ENCODE data around the gene SP3.
A peak's percentile ranks its signal among the peaks of the same experiment; 100 is the strongest.

The SP3 gene

DNA sequence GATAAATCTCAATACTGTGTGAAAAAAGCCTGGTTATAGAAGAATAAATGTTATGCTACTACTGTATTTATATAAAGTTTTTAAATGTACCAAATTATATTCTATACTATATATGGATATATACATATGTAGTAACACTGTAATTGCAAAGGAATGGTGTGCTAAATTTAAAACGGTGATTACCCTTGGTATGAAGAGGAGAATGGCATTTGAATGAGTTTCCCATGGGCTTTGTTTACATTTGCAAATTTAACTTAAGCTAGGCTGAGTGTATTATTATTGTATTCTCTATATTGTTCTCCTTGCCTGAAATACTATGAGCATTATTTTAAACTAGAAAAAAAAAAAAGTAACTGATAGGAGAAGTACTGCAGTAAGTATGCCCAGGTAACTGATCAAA is 4.7 kb upstream of the SP3 start:
- no peak for DNase-seq (ENCODE audit: low read depth in 2 of 3, low spot score in 1 of 3)

DNA sequence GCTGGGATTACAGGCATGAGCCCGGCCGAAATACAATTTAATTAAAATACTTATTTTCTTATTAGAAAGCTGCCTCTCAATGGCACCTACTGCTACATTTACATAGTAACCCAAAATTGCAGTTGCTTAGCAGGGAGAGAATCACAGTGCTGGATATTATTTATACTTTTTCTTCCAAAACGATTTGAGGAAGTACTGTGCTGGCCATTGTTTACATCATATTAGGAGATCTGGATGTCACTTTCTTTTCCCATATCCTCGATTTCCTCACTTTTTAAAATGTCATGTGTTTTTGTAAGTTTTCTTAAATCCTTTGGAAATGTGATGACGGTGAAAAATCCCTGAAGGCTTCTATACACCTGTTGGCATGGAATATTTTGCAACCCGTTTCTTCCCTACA is 3.4 kb upstream of the SP3 start:
- DNase-seq (ENCODE audit: low read depth in 2 of 3, low spot score in 1 of 3), result no peak

DNA sequence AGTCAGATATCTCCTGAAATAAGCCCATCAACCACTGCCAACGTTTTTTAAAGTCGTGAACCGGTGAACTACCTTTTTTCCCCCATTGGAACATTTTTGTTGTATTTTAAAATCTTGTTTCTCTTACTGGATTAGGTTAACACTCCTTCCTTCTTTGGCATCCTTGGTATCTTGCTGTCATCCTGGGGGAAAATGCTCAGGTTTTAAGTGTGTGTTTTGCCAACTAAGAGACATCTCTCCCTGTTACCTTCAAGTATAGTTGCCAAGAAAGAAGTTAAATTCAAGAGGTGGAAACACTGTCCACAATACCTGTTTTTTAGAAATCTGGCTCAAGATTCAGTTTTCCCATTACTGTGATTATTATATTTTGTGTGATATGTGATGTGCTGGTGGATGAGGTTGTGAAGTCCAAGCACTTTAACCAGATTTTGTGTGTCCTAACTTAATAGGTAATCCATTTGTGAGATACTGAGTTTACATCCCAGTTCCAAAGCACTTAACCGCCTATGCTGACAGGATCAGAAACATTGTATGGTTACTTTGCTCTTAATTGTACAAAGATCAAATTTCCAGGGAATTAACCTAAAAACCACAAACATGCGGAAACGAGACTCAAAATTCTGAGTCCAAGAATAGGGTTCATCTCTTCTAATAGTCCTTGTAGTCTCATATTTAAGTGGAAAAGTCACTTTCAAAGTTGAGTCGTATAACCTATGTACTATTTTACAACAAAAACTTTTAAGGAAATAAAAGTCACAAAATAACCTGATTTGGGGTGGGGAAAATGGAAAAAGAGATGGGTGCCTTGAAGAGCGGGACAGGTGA is 1.3 kb upstream of the SP3 start:
- no peak for DNase-seq (ENCODE audit: low read depth in 2 of 3, low spot score in 1 of 3)

DNA sequence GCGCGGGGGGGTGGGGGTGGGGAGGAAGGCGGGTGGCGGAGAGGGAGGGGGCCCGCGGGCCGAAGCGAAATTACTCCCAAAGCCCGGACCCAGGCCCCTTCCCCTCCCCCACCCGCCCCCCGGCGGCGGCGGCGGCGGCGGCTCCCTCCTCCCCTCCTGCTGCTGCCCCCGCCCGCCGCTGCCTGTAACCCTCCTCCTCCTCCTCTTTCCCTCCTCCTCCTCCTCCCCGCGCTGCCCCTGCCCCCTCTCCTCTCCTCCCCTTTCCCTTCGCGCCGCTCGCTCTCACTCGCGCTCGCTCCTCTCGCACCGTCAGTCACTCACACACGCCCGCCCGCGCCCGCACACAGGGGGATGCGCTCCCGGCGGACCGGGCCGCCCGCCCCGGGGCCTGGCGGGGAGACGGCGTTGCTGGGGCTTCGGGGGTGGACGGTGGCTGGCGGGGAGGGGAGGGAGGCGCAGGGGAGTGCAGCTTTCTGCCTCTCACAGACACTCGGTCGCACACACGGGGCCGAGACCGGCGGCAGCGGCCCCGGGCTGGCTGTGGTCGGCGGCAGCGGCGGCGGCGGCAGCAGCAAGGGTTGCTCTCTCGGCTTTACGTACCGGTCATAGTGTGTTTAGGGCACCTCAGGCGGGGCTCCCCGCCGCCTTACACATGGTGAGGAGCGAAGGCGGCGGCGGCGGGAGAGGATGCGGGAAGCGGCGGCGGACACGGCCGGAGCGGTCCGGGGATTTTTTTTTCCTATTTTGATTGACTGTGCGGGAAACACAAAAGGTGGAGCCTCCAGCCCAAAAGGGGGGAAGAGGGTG is 405 bp downstream of the SP3 start:
- DNase-seq (ENCODE audit: low read depth in 2 of 3, low spot score in 1 of 3), result peak; percentile 62 to 84 (median 73)

DNA sequence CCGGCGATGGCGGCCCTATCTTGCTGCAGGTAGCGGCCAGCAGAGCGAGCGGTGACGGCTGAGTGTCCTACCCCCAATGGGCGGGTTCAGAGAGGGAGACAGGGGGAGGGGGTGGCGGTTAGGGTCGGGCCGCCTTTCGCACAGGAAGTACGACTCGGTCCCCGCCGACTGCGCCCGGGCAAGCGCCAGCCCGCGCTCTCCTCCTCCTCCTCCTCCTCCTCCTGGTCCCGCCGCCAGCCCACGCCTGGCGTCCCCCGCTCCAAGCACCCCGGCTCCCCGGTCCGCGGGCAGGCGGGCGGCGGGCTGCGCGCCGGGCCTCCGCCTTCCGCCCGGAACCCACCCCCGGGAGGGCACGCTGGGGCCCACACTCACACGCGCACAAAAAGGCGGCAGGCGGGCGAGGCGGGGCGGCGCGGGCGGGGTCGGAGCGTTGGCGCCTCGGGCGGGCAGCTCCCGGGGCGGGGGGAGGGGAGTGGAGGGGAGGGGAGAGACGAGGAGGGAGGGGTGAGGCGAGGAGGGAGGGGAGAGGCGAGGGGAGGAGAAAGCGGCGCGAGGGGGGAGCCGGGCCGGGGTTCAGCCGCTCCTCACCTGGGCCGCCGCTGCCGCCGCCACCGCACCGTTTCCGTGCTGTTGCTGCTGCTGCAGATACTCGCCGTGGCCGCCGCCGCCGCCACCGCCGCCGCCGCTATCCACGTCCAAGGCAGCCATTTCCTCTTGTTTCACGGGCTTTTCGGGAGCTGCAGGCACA is 1.2 kb downstream of the SP3 start:
- peak; percentile 87 to 90 (median 87) for DNase-seq (ENCODE audit: low read depth in 2 of 3, low spot score in 1 of 3)

DNA sequence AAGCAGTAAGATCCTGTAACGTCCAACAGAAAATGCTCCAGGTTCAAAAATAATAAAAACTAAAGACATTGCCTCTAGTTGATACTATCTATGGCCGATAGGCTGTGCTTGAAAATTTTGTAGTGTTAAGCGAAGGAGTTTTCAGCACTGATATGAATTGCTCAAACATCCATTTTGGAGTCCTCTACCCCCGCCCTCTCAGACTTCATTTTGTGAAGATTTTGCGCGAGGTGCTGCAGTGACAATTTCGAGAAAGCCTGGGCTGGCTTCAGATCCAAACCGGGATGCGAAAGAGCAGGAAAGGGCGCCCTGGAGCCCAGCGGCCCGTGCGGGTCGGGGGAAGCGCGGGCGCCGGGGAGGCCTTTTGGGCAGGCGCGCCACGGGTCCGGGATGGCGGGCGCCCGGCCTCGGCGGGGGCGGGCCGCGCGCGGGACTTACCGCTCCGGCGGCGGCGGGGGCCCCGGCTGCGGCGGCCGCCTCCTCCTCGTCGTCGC is 1.8 kb downstream of the SP3 start:
- peak; percentile 41 to 57 (median 56) for DNase-seq (ENCODE audit: low read depth in 2 of 3, low spot score in 1 of 3)

DNA sequence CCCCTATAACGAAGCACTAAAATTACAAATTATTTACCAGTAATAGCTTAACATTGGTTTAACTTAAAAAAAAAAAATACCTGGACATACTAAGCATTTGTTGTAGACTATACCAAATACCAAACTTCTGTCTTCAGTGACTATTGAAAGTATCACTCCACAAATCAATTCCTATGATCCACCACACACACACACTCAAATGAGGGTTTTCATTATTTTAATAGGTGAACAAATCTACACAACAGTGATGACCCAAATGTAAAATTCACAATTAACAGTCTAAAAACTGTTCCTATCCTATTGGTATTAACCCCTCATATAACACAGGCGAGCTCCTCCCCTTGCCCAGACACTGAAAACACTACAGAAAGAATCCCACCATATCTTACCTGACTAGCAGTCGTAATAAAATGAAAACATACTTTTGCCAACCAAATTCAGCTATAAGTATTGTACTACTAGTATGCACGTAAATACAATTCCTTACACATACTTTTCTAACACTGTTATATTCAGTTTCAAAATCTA is 2.5 kb downstream of the SP3 start:
- no peak for DNase-seq (ENCODE audit: low read depth in 2 of 3, low spot score in 1 of 3)

DNA sequence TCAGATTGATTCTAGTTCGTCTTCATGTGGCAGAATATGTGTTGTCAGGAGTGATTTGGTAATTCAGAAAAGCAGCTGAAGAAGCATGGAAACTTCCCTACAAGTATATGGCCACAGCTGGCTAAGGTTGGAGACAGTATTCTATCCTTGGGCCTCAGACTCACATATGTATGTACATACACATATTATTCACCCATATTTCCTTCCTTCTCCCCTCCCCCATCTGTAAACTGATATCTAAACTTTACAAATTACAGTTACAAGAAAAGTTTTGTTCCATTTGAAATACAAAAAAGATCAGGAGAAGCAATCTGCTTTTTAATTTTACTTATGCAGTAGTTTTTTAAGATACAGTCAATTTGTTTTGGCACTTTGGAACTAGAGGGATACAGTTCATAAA is 3.1 kb downstream of the SP3 start:
- DNase-seq (ENCODE audit: low read depth in 2 of 3, low spot score in 1 of 3), result no peak

DNA sequence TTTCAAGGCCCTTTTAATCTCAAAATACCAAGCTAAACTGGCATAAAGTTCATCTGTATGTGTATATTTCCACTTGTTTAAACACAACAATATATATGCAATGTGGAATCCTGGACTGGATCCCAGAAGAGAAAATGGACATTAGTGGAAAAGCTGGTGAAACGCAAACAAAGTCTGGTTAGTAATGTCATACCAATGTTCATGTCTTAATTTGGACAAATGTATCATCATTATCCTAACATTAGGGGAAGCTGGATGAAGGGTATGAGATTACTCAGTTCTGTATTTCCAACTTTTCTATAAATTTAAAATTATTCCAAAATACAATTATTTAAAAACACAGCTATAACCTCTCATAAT is 3.8 kb downstream of the SP3 start:
- no peak for DNase-seq (ENCODE audit: low read depth in 2 of 3, low spot score in 1 of 3)

DNA sequence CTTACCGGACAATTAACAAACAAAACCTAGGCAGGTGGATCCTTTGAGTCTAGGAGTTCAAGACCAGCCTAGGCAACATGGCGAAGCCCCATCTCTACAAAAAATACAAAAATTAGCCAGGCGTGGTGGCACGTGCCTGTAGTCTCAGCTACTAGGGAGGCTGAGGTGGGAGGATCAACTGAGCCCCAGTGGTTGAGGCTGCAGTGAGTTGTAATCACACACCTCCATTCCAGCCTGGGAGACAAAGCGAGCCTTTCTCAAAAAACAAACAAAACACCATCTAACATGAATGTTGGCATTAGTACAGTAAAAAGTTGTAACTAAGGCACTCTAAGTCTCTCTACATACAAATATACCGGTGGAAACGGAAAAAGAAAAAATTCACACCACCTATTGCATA is 5.3 kb downstream of the SP3 start:
- DNase-seq (ENCODE audit: low read depth in 2 of 3, low spot score in 1 of 3), result no peak

DNA sequence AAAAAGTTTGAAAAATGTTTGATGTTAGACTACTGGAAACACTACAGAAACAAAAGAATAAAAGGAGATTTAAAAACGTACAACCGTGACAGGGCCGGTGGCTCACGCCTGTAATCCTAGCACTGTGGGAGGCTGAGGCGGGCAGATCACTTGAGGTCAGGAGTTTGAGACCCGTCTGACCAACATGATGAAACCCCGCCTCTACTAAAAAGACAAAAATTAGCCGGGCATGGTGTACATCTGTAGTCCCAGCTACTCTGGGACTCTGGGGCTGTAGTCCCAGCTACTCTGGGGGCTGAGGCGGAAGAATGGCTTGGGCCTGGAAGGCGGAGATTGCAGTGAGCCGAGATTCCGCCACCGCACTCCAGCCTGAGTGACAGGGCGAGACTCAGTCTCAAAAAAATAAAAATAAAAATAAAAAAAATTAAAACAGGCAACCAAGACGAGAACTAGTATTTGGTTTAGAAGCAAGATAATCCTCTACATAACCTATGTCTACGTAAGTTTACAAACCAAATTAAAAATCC is 5.8 kb downstream of the SP3 start:
- no peak for DNase-seq (ENCODE audit: low read depth in 2 of 3, low spot score in 1 of 3)

DNA sequence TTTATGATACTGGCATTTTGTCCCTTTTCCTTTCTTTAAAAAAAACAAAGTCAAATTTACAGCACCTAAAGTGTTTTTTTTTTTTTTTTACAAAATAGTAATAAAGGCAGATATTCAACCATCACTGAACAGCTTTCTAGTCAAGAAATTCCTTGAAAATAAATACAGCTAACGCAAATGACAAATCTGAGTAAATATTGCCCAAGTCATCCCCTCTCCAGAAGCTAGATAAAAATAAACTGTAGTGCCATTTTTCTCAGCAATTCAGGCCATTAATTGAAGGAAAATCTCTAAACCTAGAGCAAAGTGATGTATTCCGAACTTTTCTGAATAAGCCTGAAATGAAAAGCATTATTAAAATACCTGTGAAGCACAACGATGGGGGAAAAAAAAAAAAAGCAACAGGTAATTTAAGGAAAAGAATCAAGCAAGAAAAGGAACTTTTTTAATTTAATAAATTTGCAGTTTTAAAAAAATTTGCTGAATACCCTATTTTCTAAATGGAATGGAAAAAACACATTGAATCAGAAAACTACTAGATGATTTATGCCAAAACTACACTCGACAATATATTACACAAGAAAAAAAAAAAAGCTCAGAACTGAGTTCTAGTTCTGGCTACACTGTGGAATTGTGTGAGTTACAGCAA is 6.9 kb downstream of the SP3 start:
- DNase-seq (ENCODE audit: low read depth in 2 of 3, low spot score in 1 of 3), result no peak

DNA sequence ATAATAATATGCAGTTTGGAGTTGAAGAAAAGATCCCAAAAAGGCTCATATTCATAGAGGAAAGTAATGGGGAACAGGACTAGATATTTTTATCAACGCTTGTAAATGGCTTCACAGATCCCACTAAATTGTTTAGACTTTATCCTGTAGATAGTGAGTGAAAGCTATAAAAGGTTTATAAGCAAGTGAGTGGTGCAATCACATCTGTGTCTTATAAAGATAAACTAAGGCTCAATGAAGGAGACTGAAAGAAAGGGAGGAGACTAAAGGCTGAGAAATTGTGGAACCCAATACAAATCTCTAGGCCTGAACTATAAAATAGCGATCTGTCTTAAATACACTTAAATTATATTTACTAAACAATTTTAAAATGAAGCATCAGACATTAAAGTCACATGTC is 7.7 kb downstream of the SP3 start:
- DNase-seq (ENCODE audit: low read depth in 2 of 3, low spot score in 1 of 3), result no peak

DNA sequence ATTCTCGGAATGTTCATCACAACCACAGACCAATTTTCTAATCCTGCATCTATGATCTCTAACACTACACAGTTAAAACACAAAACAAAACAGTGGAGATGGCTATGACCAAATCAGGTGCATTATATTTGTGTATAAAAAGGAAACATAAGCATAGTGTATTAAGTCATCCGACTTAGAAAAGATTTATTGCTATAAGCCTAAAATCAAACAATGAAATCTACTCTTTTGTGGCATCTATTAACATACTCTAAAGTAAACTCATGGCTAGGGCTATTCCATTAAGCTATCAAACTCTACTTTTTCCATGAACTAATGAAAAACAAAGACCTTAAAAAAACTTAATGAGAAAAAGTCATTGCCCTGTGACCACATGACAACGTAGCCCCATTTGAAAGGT is 8.7 kb downstream of the SP3 start:
- no peak for DNase-seq (ENCODE audit: low read depth in 2 of 3, low spot score in 1 of 3)

DNA sequence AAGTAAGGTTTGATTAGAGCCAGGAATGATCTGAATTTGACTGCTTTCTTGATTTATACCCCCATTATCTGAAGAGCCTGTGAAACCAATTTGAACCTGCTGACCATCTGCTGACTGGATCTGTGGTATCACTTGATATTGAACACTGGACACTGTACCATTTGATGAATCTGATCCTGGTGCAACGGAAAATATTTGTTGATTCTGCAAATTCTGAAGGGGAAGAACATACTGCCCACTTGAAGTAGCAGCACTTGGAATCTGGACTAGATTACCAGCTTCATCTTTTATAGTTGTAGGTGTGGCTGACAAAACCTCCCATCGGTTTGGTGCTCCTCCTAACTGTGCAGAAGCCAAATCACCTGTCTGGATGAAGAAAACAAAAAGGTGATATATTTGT is 9.3 kb downstream of the SP3 start:
- DNase-seq (ENCODE audit: low read depth in 2 of 3, low spot score in 1 of 3), result no peak

DNA sequence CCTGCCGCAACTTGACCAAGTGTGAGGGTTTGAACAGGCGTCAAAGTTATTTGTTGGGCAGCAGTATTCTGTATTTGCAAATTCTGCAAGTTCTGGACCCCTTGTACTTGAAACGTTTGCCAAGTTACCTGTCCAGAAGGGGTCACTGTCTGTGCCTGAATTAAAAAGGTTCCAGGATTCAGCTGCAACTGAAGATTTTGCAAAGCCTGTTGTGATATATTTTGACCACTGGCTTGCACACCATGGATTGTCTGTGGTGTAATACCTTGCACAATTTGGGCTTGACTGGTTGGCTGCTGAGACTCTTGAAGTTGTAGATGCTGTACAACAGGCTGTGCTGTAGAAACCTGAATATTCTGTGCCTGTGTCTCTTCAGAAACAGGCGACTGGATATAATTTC is 10.2 kb downstream of the SP3 start:
- DNase-seq (ENCODE audit: low read depth in 2 of 3, low spot score in 1 of 3), result no peak

DNA sequence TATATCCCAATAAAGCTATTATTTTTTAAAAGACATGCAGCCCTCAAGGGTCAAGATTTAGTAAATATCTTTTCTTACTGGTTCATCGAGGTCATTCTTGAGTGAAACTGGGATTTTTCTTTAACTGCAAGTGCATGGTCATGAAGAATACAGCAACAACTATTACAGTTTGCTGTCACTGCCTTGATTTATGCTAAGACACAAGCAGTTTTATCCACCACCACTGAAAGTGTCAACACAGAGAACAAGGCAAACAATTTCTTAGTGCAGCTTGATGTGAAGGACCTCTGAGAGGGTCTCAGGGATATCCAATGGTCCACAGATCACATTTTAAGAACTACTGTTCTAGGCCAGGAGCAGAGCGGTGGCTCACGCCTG is 12.1 kb downstream of the SP3 start:
- DNase-seq (ENCODE audit: low read depth in 2 of 3, low spot score in 1 of 3), result no peak

DNA sequence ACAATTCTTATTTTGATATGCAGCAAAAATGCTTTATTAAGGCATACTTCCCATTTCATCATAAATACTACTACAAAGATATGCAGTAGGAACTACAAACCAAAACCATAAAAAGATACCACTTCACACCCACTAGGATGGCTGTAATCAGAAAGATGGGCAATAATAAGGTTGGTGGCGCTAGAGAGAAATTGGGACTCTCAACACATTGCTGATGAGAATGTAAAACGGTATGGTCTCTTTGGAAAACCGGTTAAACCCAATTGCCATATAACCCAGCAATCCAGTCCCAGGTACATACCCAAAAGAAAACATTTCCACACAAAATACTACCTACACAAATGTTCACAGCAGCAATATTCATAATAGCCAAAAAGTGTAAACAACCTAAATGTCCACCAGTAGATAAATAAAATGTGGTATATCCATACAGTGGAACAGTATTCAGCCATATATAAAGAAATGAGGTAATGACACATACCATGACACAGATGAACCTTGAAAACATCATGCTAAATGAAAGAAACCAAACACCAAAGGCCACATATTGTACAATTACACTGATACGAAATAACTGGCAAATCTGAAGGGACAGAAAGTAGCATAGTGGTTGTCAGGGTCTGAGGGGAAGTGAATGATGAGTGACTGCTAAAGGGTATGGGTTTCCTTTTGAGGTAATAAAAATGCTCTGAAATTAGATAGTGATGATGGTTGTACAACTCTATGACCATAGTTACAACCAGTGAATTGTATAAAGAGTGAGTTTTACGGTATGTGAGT is 12.7 kb downstream of the SP3 start:
- no peak for DNase-seq (ENCODE audit: low read depth in 2 of 3, low spot score in 1 of 3)

DNA sequence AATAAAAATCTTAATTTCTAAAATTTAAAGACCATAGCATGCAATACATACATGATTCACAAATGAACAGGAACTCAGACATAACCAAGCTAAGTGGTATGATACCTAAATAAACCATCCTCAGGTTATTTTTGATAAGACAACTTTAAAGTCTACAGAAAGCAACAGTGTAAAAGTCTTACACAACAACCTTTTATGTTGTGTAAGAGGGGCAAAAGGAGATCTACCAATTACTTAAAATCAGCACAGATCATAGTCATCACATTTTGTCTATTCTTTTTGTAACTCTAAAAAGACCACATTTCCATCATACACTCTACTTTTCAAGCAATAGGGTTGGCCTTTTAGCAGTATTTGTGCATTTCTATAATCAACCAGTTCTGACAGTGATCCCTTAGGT is 16.3 kb downstream of the SP3 start:
- DNase-seq (ENCODE audit: low read depth in 2 of 3, low spot score in 1 of 3), result no peak

DNA sequence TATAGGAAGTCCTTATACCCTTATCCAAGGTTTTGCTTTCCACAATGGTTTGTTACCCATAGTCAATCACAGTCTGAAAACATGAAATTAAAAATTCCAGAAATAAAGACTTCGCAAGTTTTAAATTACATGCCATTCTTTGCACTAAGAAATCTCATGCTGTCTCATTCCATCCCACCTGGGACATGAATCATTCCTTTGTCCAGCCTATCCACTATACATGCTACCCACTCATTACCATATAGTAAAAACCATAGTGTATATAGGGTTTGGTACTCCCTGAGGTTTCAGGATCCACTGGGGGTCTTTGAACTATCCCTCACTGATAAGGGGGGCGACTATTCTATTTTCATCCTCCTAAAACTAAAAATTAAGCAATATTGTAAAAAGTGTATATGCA is 17.0 kb downstream of the SP3 start:
- DNase-seq (ENCODE audit: low read depth in 2 of 3, low spot score in 1 of 3), result no peak

Measured in stimulated activated CD4-positive, alpha-beta T cell treated with anti-CD3 and anti-CD28 coated beads, Interleukin-12 subunit alpha, Interleukin-12 subunit beta, amount 100 ng/mL, for 48 hours (primary cell).